ENCODE results near the gene EBPL.
"Not testable (repeated sequence)": the region's sequence is repeated elsewhere in the genome, so short reads cannot be mapped to it uniquely, and the experiment has no call there.

Gene EBPL

GRCh38 chr13:49632156-49632555, 59.1 kb downstream of the EBPL start:
- no peak for DNase-seq

- DNase-seq, result no peak
These were observed 60.7 kb downstream of the EBPL start for GRCh38 chr13:49630580-49630979.

- DNase-seq, result no peak
These were observed 61.3 kb downstream of the EBPL start for GRCh38 chr13:49629947-49630346.

DNA sequence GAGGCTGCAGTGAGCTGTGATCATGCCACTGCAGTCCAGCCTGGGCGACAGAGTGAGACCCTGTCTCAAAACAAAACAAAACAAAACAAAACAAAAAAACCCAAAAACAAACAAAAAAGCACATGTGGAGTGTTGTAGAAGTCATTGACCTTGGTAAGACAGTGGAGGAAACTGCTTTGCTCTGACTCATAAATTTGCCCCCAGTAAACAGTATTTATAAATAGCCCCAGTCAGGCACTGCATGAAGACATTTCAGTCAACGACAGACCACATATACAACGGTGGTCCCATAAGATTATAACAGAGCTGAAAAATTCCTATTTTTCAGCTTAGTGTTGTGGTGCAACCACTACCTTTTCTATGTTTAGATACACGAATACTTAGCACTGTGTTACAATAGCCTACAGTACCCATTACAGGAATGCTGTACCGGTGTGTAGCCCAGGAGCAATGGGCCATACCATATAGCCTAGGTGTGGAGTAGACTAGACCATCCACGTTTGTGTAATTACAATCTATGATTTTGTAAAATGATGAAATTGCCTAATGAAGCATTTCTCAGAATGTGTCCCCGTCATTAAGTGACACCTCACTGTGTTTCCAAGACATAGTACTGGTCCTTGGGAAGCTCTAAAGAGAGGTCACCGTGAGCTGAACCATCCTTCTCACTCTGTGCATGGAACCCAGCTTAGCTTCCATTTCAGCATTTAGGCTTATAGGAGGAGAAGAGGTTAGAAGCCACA, 61.9 kb downstream of the EBPL start:
- no peak for DNase-seq

GRCh38 chr13:49627831-49628652, 63.2 kb downstream of the EBPL start, which contains the start of gene ARL11:
ARL11 (plus strand) TSS chr13:49628507; CDS start chr13:49630448, 1,941 bp downstream.
- DNase-seq, result no peak

- no peak for DNase-seq
These were observed 65.8 kb downstream of the EBPL start for GRCh38 chr13:49625392-49626079.

DNA sequence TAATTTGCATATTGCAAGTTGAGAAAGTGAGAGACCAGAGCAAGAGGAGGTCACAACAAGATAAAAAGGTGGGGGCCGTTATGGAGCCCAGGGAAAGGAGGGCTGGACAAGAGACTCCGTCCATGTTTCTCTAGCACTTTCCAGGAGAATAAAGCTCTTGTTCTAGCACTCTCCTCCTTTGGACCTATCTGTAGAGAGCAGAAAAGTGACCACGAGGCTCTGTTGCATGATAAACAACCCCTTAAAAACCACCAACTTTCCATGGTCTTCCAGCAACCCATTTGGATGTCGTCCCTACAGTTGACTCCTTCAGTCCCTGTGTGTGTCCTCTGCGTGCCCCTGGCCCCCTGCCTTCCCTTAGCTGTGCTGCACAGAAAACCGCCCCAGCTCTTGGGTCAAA, 67.1 kb downstream of the EBPL start:
- no peak for DNase-seq

- no peak for DNase-seq
These were observed 68.9 kb downstream of the EBPL start for GRCh38 chr13:49622174-49622946.

DNA sequence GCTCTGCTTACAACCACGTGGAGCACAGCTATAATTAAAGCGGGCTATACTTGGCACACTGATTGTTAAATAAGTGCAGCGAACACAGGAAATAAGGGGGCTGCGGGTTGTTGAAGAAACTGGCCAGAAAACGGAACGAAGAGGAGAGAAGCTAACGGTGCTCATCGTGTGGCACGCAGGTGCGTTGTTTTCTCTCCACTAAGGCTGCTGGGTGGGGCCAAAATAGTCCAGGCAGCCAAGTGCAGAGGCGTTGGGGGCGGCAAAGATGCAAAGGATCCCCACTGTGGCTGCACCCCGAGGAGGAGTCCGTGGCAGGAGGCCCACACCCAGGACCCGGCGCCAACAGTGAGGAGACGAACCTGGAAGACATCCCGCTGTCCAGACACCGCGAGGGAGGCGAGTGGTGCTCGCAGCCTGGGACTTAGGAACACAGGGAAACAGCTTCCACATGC, 71.1 kb downstream of the EBPL start:
- no peak for DNase-seq

DNA sequence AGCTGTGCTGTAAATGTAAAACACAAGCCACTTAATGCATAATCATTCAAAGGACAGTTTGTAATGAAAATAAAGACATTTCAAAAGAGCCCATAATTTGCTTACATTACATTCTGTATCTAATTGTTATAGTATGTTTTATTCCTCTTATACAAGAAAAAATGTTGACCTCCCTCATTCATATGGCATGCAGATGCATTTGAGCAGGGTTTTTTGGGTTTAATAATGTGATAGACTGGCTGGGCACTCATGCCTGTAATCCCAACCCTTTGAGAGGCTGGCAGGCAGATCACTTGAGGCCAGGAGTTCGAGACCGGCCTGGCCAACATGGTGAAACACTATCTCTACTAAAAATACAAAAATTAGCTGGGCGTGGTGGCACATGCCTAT, 74.6 kb downstream of the EBPL start:
- DNase-seq, result no peak

DNA sequence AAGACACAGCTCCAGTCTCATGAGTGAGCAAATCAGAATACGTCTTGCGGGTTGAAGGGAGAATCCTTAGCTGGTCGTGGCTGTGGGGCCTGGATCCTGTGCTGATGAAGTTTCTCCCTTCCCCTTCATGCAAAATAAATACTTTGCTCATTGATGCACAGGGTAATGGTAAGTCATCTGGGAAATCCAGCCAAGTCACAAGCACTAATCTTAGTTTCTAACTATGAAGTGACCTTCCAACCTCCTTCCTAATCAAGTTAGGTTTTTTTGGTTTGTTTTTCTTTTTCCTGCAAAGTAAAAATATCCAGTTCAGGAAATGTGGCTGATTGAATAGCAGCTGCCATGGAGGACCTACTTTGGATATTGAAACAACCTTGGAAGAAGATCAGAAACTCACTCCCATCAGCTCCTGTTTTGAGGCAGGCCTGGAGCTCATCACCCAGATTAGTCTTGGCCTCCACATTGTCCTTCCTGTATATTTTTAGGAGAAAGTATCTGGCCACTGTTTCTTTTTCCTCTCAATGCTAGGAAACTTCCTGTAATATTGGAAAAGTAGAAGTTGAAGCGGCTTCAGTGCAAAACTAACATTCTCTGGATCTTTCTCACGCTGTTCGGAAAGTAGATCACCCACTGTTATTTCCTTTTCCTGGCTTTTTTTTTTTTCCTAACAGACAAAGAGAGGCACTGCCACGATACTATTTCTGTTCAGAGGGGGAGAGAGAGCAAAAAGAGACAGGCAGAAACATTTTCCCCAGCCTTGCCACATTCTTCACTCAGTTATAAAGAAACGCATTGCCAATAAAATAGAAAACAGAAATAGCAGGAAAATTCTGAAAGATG, 75.2 kb downstream of the EBPL start:
- DNase-seq, result no peak

GRCh38 chr13:49612042-49612441, 79.2 kb downstream of the EBPL start:
- DNase-seq, result not testable (repeated sequence)
